GM10248 (cell line): Measurements from ENCODE around the gene RTL9.
"Not testable (repeated sequence)": the region's sequence is repeated elsewhere in the genome, so short reads cannot be mapped to it uniquely, and the experiment has no call there.

Source experiments
- CTCF ChIA-PET: fragments of 300-600 bp; sonication (Branson Sonifier 250); formaldehyde crosslinking; extraction: SDS; loops from one replicate; lab custom pipeline; 2021; ENCODE audit warnings: antibody characterized with exemption; lab: Yijun Ruan, JAX
- POLR2A ChIA-PET: fragments of 350-650 bp; sonication (Branson Sonifier 250); formaldehyde crosslinking; extraction: SDS; loops from one replicate; lab custom pipeline; 2020; ENCODE audit warnings: antibody characterized with exemption; lab: Yijun Ruan, JAX
- DNase-seq: peaks from one replicate; pipeline ENCODE4 v3.0.0; 2012; ENCODE audit errors: extremely low spot score
- TF ChIP-seq, protein P1 (sequence below): IDR thresholded peaks from 2 replicates; pipeline ENCODE4 v1.5.1; 2012; ENCODE audit warnings: mild to moderate bottlenecking, low read depth; ENCODE audit errors: extremely low read depth, missing control alignments, control extremely low read depth

Gene RTL9

DNA sequence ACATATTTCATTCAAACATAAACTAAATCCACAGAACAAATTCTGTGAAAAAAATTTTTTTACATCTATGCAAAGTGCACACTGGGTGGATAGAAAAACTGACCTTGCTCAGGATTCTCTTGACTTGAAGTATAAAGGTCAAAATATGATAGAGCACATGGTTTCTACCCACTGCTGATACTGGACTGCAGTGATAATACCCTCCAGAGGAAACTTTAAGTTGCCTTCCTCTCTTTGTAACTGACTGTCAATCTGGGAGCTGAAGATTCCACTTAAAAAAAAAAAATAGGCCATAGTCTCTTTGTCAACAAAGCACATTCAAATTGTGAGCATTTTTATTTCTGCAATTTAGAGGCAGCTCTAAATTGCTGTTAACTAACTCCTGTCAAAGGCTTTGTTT lies 37.6 kb upstream of the RTL9 start:
- ChIA-PET POLR2A (no interaction called here), CTCF (no interaction called here)
- TF ChIP-seq, protein P1, sequence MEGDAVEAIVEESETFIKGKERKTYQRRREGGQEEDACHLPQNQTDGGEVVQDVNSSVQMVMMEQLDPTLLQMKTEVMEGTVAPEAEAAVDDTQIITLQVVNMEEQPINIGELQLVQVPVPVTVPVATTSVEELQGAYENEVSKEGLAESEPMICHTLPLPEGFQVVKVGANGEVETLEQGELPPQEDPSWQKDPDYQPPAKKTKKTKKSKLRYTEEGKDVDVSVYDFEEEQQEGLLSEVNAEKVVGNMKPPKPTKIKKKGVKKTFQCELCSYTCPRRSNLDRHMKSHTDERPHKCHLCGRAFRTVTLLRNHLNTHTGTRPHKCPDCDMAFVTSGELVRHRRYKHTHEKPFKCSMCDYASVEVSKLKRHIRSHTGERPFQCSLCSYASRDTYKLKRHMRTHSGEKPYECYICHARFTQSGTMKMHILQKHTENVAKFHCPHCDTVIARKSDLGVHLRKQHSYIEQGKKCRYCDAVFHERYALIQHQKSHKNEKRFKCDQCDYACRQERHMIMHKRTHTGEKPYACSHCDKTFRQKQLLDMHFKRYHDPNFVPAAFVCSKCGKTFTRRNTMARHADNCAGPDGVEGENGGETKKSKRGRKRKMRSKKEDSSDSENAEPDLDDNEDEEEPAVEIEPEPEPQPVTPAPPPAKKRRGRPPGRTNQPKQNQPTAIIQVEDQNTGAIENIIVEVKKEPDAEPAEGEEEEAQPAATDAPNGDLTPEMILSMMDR: no peak
- no peak for DNase-seq

DNA sequence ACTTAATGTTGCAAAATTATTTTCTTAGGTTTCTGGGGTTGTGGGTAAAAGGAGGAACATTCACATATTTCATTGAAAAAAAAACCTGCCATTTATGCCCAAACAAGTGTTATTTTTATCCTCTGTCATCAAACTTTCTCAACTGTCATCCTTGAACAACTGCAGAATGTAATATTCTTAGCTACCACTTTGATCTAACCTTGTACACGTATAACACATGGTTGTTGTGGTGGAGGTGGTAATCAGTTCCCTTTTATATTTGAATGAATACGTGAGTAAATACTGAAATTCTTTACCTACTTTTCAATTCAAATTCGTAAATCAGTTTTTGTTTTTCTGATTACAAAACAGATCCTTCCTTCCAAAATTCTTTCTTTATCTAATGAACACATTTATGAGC lies 37.0 kb upstream of the RTL9 start:
- TF ChIP-seq, protein P1: no peak
- DNase-seq: no peak
- CTCF ChIA-PET: no interaction called here
- POLR2A ChIA-PET: no interaction called here

DNA sequence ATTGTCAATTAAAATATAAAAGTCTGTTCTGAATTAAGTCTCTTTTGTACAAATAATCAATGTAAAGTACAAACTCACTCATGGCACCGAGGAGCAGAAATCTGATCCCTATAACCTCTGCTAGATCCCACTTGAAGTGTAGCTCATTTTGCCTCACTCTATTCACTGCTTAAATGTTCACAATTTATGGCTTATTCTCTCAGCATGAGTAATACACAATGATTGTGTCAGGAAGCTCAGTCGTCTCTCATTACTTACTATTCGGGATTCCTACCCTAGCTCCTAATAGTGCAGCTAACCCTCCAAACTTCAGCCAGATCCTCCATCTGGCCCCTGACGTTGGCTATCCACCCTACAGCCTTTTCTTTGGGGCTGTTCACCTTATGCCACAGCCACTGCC lies 36.0 kb upstream of the RTL9 start:
- TF ChIP-seq, protein P1: no peak
- POLR2A ChIA-PET: no interaction called here
- CTCF ChIA-PET: interaction anchor here (0.9 to 1.0 kb wide), 2 partner anchors 162 to 176 kb away, joined by 3 to 4 read pairs; no protein-coding TSS in a partner anchor
- no peak for DNase-seq

DNA sequence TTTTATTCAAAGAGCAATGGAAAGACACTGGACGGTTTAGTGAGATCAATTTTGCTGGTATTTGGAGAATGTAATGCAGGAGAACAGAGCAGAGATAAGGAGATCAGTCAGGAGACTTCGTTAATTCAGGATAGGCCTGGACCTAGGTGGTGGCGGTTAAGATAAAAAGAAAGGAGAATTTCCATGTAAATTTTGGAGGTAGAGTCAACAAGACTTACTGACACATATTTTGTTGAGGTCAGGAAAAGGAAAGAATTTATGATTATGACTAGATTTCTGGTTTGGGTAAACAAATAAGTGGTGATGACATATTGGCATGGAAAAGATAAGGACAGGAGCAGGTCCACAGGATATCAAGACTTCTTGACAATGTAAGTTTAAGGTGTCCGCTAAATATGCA lies 31.9 kb upstream of the RTL9 start:
- CTCF ChIA-PET: no interaction called here
- POLR2A ChIA-PET: no interaction called here
- DNase-seq: no peak
- TF ChIP-seq, protein P1: no peak

DNA sequence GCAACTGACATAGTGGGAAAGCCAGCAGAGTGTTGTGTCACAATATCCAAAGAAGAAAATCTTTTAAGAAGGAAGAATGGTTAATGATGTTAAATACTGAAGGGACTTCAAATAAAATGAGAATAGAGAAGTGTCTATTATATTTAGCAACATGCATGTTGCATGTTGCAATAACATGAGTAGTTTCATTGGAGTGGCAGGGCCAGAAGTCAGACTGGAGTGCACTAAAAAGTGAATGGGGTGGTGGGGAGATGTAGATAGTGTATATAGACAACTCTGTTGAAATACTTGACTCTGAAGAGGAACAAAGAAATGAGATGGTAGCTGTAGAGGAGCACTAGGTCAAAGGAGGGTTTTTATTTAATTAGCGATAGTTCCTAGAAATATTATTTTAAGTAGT lies 31.3 kb upstream of the RTL9 start:
- ChIA-PET CTCF (no interaction called here), POLR2A (no interaction called here)
- TF ChIP-seq, protein P1: no peak
- no peak for DNase-seq

DNA sequence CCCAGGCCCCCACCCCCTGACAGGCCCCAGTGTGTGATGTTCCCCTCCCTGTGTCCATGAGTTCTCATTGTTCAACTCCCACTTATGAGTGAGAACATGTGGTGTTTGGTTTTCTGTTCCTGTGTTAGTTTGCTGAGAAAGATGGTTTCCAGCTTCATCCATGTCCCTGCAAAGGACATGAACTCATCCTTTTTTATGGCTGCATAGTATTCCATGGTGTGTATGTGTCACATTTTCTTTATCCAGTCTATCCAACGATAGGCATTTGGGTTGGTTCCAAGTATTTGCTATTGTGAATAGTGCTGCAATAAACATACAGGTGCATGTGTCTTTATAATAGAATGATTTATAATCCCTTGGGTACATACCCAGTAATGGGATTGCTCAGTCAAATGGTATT lies 30.0 kb upstream of the RTL9 start:
- DNase-seq, POLR2A ChIA-PET, CTCF ChIA-PET: not testable (repeated sequence)

DNA sequence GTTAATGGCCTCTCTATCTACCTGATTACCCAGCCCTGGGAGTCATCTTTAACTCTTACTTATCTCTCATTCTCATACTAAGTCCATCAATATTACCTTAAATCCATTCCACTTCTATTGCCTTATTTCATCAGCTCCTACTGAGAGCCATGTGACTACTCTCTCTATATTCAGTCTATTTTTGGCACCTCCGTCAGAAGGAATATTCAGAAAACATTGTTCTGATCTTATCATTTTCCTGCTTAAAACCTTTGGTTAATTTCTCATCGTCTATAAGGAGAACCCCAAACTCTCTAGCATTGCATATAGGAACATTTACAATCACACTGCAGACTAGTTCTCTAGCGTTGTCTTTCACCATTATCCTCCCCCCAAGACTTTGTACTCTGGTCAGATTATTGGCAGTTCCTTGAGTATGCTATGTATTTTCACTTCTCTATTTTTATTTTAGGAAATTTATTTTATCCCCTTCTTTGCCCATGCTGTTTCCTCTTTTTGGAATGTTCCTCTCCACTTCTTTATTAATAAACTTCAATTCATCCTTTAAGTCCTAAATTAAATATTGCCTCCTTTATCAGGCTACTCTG lies 27.1 kb upstream of the RTL9 start:
- POLR2A ChIA-PET: no interaction called here
- CTCF ChIA-PET: no interaction called here
- TF ChIP-seq, protein P1: no peak
- no peak for DNase-seq

DNA sequence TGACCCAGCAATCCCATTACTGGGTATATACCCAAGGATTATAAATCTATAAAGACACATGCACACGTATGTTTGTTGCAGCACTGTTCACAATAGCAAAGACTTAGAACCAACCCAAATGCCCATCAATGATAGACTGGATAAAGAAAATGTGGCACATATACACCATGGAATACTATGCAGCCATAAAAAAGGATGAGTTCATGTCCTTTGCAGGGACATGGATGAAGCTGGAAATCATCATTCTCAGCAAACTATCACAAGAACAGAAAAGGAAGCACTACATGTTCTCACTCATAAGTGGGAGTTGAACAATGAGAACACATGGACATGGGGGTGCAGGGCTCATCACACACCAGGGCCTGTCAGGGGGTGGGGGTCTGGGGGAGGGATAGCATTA lies 25.2 kb upstream of the RTL9 start:
- POLR2A ChIA-PET, CTCF ChIA-PET, DNase-seq: not testable (repeated sequence)
